NCI-H1417 (cell line): ENCODE data around the gene FLYWCH2.
A peak's percentile ranks its signal among the peaks of the same experiment; 100 is the strongest.

Experiments
- DNase-seq, 3 experiments: peaks; one replicate each; lab custom pipeline; 2025; lab: John Stamatoyannopoulos, UW

FLYWCH2 gene

DNA sequence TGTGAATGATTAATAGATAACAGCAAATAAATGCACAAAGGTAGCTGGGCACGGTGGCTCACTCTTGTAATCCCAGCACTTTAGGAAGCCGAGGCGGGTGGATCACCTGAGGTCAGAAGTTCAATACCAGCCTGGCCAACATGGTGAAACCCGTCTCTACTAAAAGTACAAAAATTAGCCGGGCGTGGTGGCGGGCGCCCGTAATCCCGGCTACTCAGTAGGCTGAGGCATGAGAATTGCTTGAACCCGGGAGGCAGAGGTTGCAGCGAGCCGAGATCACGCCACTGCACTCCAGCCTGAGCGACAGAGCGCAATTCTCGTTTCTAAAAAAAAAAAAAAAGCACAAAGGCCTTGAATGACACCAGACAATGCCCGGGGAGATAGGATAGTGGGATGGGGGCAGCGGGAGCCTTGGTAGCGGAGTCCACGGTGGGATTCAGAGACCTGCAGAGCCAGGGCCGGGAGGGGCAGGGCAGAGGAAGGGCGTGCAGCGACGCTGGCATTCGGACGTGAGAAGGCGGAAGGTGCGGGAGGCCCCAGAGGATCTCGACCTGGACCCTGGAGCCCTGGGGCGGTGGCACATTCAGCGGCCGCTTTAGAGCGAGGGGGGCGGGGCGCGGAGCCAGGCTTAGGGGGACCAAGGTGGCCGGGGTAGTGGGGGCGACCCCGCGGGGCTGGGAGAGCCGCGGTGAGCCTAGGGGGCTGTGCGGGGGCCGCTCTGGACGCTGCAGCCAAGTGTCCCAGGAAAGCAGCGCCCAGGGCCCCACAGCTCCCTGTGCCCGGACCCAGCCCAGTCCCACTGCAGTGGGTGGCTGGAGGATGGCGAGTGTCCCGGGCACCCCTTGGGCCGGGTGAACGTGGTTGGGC, 999 bp upstream of the FLYWCH2 start:
- peak in 2 of 3 experiments; percentile 21 to 73 for DNase-seq

DNA sequence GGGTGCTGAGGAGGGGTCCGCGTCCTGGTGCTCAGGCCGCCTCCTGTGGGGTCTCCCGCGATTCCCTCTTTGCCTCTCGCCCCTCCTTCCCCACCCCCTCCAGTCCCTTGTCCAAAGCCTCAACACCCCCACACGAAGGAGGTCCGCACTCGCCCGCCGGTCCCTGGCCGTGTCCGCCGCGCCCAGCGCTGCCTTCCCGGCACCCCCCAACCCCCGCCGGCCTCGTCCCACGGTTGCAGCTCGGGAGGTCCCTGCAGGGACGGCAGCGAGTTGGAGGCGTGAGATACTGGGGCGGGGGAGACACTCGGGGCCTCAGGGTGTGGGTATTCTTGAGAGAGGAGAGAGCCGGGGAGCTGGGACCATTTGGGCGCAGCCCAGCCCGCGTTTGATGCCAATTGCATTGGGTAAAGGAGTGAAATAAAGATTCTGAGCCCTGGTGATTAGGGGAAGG, 468 bp downstream of the FLYWCH2 start:
- no peak for DNase-seq

DNA sequence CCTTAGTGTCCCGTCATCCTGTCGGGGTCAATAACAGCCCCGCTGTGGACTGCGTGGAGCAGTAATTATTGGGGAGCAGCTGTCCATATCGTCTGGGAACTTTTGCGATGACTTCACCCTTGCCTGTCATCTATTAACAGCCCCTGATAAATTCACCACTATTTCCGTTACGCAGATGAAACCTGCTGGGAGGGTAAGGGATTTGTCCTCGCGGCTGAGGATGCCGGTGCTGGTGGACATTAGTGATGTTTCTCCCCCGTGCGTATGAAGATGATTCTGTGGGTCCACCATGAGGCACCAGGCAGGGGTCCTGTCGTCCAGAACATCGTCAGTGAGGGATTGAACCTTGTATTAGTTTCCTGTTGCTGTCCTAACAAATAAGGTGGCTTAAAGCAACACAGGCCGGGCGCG, 1.0 kb downstream of the FLYWCH2 start:
- DNase-seq: peak in 1 of 3 experiments; percentile 43

DNA sequence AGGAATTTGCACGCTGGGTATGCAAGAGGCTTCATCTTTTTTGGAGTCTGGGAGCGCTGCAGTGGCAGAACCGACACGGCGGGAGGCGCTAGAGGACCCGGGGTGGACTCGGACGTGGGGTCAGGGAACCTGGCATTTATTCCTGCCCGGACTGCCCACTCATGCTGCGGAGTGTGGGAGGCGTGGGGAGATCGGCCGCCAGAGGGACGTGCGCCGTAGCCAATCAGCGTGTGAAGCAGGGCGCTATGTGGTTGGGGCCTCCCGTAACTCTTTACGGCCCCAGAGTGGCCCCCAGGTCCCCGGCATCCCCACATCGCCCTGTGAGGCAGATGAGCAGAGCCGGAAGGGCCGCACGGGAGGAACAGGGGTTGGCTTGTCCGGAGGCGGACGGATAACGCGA, 11.2 kb downstream of the FLYWCH2 start:
- no peak for DNase-seq

DNA sequence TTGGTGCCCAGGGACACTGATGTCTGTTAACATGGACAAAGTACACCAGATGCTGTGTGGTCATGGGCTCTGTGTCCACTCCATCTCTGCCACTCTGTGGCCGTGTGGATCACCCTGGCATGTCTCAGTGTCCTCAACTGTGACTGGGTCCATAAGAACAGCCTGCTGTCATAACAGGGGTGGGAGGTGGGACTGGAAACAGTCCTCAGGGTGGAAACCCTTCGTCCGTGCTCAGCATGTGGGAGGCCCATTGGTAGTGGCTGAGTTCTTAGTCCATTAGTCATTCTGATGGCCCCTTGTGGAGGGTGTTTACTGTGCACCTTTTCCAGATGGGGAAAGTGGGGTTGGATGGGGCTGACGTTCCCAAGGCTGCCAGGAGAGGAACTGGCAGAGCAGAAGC, 12.8 kb downstream of the FLYWCH2 start:
- DNase-seq: peak in 1 of 3 experiments; percentile 13

DNA sequence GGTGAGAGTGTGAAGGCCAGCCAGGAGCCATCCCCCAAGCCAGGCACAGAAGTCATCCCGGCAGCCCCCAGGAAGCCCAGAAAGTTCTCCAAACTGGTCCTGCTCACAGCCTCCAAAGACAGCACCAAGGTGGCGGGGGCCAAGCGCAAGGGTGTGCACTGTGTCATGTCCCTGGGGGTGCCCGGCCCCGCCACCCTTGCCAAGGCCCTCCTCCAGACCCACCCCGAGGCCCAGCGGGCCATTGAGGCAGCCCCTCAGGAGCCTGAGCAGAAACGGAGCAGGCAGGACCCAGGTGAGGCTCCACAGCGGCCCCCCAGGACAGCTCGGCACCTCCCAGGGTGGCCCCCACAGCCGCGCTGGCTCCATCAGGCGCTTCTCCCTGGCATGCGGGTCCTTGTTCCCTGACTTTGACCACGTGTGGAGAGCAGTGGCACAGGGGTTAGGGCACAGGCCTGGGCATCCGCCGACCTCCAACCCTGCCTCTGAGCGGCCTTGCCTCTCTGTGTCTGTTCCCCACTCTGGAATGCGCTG, 13.5 kb downstream of the FLYWCH2 start:
- no peak for DNase-seq

DNA sequence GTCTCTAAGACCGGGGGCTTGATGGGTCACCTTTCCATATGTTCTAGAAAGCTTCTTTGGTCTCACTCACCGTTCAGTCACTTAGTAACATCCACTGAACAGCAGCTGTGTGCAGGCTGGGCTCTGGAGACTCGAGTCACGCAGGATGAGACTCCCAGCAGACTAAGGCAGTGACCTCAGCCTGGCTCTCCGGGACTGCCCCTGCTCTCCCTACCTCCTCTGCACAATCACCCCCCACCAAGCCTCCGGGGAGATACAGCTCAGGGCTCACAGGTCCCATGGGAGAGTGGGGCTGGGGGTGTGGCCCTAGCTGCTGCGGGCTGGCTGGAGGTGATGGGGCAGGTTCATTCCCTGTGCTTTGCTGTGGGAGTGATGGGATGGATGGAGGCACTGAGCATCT, 14.1 kb downstream of the FLYWCH2 start:
- no peak for DNase-seq

GRCh38 chr16:2898831-2899563, 16.0 kb downstream of the FLYWCH2 start:
- DNase-seq: no peak

- DNase-seq: no peak
Observed at GRCh38 chr16:2899564-2900072, 16.6 kb downstream of the FLYWCH2 start.

DNA sequence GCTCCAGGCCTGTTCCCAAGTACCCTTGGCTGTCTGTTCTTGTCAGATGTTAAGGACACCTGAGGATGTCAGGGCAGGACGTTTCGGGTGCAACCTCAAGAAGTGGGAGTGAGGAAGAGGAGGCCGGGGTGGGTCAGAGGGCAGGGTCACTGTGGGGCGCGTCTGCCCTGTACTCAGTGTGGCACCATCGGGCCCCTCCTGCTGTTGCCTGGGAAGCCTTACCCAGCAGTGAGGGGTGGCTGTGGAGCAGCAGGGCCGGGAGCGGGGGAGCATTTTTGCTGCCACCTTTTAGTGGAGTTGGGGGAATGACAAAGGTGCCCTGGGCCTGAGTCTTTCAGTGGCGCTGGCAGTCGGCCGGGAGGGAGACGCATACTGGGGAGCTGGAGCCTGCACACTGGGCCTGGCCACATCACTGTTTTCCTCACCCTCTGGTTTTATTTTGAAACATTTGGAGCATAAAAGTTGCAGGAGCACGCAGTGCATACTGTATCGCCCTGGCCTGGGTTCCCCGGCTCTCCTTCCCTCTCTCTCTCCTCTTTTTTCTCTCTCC, 17.6 kb downstream of the FLYWCH2 start:
- no peak for DNase-seq

- DNase-seq: no peak
Observed at GRCh38 chr16:2902337-2903130, 19.5 kb downstream of the FLYWCH2 start.

DNA sequence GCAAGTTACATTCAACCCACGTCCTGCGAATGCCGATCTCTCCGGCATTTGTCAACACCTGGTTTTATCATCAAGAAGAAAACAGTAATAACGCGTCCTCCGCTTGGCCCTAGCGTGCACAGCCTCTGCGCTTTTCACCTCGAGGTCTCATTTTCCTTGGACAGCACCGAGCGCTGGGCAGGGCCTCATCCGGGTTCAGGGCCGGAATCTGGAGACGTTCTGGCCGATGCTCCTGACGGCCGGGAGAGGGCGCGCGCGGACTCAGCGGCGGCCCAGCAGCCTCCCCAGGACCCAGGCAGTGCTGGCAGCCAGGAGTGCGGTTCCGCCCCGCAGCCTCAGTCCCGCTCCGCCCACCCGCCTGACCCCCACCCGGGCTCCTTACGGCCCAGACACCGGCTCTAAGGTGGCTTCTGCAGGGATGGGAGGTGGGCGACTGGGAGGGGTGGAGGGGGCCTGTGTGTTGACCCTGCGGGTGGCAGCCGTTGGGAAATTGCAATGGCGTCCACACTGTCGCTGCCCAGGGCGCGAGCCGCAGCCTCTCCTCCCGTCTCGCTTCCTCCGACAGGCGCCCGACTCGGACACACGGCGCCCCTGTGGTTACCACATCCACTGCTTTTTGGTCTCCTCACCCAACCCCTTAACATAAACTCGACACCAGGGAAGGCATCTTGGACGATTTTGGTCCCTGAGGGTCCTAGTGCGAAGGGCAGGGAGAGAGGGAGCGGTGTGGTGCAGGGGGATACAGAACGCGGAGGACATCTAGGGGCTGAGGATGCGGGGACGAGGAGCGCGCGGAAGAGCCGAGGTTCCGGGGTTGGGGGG, 21.3 kb downstream of the FLYWCH2 start:
- DNase-seq: peak; percentile 86 to 87 (median 86)

DNA sequence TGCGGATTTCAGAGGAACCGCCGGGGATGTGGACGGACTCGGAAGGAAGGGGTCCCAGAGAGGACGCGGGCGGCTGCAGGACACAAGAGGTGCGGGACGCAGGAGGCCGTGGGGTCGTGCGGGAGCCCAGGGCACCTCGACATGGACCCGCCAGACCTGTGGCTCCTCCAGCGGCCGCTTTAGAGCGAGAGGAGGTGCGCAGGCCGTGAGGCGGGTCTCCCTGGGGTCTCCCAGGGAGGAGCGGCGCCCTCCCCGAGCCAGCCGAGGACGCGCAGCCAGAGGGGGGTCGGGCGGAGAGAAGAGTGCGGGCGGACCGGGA, 21.9 kb downstream of the FLYWCH2 start:
- DNase-seq: peak in 1 of 3 experiments; percentile 64

GRCh38 chr16:2905241-2905987, 22.4 kb downstream of the FLYWCH2 start:
- DNase-seq: peak; percentile 97 to 100 (median 99)

DNA sequence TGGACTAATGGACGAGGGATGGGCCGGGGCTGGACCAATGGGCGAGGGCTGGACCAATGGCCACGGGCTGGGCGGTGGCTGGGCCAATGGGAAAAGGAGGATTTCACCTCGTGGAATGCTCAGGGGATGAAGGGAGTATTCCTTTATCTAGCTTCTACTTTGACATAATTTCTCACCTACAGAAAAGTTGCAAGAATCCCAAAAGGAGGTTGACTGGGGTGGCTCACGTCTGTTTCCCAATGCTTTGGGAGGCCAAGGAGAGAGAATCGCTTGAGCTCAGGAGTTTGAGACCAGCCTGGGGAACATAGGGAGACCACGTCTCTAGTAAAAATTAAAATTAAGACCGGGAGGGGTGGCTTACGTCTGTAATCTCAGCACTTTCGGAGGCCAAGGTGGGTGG, 23.0 kb downstream of the FLYWCH2 start:
- DNase-seq: no peak

- peak; percentile 48 to 65 (median 52) for DNase-seq
Observed at GRCh38 chr16:2907084-2907753, 24.2 kb downstream of the FLYWCH2 start.

- no peak for DNase-seq
Observed at GRCh38 chr16:2910441-2910969, 27.5 kb downstream of the FLYWCH2 start.

- peak; percentile 96 to 100 (median 98) for DNase-seq
Observed at GRCh38 chr16:2911638-2912329, 28.8 kb downstream of the FLYWCH2 start, which contains the start of gene FLYWCH1. TSS of gene FLYWCH1 (plus strand) at chr16:2911931. CDS start at chr16:2929686, 17,755 bp downstream.
